Left colon (tissue), 2 donors: ENCODE results near the gene MRPS2. TPM values are rescaled to one million over a fixed set of nuclear protein-coding genes. Genes with fewer than 3 reads are reported as not detected.
"Not testable (repeated sequence)": the region's sequence is repeated elsewhere in the genome, so short reads cannot be mapped to it uniquely, and the experiment has no call there.

Source experiments
- ATAC-seq: fragments of 200-7000 bp; cut with Tn5 transposase; one replicate; pipeline ENCODE4 v1.9.1; 2020; ENCODE audit warnings: mild to moderate bottlenecking, moderate library complexity
- DNase-seq, 2 donors: peaks; one replicate each; pipeline ENCODE4 v3.0.0-alpha.2; 2020
- intact Hi-C, 2 donors: fragments of 100-400 bp; cut with DNase I in 1 of 2; cut with micrococcal nuclease in 1 of 2; formaldehyde crosslinking; loops; one replicate each; pipeline versions ENCODE4 v1.11.2 to v1.14.0; 2022; cut with DNase I, micrococcal nuclease
- total RNA-seq, 2 donors: library from RNA; stranded (reverse); fragmentation: NEBNext Ultra II Directional; extraction: Animal tissue kit (Norgen Biotek cat#: 25700); gene quantifications; one replicate each; pipeline ENCODE4 v1.2.1, GENCODE V29; 2021
- donor health status: DM: no; HTN: no; CAD: no.
- donor health status: DM: yes; HTN: yes; CAD: no.

The MRPS2 gene
- total RNA-seq, 2 donors from 2014 or later, result 25.4 to 35.3 TPM

DNA sequence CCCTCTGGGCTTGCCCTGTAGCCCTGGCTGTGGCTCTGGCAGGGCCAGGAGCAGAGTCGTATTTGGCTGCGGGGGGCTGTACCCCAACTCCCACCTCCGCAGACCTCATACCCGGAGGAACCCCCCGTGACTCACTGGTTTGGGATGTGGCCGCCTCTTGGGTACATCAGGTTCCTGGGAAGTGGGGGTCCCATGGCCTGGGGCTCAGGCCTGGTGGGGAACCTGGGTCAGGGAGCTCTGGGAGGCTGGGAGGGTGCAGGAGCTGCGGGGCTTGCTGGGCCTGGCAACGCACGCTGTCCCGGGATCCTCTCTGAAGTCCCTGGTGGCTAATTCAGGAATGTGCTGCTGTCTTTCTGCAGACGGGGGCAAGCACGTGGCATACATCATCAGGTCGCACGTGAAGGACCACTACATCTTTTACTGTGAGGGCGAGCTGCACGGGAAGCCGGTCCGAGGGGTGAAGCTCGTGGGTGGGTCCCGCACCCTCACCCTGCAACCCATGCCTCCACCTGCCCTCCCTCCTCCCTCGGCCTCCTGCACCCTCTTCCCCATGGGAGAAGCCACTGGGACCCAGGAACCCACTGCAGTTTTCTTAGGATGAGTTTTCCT, 23.1 kb downstream of the MRPS2 start:
- intact Hi-C loops, result no loop called here
- ATAC-seq, result no peak
- DNase-seq, result no peak

DNA sequence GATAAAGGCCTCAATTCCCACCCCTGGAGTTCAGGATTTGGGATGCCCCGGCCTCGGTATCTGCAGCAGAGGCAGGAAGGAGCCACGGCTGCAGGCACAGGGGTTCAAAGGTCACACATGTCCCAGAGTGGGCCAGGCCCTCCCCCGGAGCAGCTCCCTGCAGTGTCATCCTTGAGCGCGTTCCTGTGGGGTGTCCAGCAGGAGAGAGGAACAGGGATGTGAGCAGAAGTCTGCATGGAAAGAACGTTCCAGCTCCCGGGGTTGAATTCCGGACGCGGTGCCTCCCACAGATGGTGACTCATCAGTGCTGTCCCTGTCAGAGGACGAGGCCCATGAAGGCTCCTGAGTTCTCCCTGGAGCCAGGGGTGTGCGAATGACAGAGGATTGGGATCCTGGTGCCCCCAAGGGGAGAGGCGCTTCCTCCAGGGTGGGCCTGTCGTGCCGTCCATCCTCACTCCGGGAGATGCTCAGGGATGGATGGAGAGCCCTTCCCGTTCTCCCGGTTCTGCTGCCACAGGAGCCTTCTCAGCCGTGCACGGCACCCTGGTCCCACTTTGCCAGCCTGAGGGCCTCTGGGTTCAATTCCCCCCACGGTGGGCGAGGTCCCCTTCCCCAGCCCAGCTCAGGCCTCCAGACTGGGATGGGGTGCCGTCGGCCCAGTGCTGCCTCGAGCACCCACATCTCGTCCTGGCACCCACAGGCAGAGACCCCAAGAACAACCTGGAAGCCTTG, 23.8 kb downstream of the MRPS2 start:
- DNase-seq (no peak), ATAC-seq (no peak)
- intact Hi-C loops, result no loop called here

DNA sequence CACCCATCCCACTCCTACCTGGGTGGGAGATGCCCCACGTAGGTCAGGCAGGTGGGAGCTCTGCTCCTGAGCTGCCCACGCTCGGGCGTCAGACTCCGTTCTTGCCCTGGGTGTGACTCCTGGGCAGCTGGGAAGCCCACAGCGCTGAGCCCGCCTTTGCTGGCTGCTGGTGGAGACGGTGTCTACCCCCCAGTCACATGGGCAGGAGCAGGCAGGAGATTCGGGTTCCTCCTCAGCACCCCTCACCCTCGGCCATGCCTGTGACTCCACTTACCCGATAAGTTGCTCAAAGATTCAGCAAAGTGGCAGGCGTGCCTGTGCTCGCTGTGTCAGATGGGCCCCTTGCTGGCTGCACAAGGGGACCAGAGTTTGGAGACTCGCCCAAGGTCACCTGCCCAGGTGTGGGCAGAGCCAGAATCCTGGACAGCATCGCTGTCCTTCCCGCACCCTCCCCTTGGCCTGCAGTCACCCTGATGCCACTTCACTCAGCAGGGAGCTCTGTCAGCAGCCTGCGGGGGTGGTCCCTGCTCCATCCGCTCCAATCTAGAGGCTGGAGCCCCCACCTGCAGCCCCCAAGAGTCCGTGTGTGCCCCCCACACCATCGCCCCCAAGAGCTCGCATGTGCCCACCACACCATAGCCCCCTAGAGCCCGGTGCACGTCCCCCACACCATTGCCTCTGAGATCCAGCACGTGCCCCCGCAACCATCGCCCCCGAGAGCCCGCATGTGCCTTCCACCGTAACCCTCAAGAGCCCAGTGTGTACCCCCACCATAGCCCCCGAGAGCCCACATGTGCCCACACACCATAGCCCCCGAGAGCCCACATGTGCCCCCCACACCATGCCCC, 25.0 kb downstream of the MRPS2 start:
- intact Hi-C loops, result no loop called here
- ATAC-seq, result no peak
- DNase-seq, result no peak

DNA sequence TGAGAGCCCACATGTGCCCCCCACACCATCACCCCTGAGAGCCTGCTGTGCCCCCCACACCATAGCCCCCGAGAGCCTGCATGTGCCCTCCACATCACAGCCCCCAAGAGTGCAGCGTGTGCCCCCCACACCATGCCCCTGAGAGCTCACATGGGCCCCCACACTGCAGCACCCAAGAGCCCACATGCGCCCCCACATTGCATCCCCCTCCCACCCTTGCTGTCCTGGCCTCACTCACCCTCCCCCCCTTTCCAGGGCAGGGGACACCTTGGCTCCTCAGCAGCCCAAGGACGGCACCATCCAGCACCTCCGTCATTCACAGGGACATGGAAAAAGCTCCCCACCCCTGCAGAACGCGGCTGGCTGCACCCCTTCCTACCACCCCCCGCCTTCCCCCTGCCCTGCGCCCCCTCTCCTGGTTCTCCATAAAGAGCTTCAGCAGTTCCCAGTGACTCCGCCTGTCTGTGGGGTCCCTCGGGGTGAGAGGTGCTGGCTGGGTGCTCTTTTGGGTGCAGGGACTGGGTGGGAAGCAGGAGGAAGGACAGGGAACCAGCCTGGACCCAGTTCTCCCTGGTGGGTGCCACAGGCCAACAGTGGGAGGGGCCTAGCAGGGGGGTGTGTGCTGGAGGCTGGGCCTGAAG, 25.7 kb downstream of the MRPS2 start:
- intact Hi-C loops, result no loop called here
- ATAC-seq, result no peak

DNA sequence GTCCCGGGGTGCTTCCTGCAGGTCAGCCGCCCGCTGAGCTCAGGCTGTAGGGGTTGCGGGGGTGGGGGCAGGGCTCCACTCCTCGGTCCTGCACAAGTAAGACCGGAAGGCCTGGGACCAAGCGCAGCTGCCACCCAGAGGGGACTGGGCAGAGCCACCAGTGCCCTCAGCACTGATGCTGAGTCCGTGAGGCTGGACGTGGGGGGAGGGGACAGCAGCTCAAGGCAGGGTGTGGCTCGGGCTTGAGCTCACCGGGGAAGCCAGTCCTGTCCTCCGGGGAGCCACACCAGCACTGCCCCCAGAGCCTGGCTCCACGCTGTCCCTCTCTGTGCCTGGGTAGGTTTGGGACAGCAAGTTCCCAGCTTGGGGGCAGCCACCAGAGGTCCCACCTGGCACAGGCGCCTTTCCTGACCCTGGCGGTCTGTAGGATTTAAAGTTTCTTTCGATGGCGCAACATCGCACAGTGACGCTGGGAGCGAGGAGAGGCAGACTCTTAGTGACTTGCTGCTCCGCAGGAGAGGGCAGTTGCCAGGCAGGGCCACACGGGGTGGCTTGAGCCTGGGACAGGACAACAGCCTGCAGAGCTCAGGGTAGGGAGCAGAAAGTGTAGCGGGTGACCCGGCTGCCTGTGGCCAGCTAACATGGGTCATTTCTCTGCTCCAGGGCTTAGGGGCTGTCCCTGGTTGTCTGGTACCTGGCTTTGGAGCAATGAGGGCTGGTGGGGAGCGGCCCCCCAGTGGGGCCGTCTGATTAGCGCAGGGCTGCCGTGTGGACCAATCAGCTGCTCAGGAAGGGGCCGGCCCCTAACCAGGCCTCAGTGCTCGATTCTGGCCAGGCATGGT, 26.5 kb downstream of the MRPS2 start:
- ATAC-seq, result no peak
- intact Hi-C loops, result no loop called here

More for the DNA sequence above, 25.7 kb downstream of the MRPS2 start:
- no peak for DNase-seq

DNA sequence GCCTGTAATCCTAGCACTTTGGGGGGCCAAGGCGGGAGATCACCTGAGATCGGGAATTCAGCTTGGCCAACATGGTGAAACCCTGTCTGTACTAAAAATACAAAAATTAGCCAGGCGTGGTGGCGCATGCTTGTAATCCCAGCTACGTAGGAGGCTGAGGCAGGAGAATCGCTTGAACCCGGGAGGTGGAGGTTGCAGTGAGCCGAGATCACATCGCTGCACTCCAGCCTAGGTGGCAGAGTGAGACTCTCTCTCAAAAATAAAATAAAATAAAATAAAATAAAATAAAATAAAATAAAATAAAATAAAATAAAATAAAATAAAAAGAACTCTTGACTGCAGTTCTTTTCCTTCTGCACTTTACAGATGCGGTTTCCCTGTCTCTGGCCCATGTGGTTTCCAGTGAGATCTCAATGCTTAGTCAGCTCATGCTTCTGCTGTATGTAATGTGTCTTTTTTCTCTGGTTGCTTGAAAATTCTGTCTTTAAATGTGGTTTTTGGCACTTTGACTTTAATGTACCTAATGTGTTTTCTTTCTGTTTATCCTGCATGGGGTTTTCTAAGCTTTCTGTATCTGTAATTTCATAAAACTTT, 28.5 kb downstream of the MRPS2 start:
- DNase-seq, intact Hi-C loops, ATAC-seq: not testable (repeated sequence)

More for the DNA sequence above, 26.5 kb downstream of the MRPS2 start:
- no peak for DNase-seq

DNA sequence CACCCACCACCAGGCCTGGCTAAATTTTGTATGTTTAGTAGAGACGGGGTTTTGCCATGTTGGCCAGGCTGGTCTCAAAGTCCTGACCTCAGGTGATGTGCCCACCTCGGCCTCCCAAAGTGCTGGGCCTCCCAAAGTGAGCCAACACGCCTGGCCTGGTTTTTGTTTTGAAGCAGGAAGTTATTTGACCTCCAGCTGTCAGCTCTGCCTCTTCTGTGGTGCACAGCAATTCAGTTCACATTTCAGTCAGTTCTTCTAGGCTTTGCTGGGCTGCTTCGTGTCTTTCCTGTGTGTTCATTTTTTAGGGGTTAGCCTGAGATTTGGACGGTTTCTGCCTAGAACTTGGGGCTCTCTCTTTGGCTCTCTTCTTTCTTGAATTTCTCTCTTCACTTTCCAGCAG, 29.7 kb downstream of the MRPS2 start:
- intact Hi-C loops, result no loop called here
- DNase-seq, result no peak
- ATAC-seq, result no peak

DNA sequence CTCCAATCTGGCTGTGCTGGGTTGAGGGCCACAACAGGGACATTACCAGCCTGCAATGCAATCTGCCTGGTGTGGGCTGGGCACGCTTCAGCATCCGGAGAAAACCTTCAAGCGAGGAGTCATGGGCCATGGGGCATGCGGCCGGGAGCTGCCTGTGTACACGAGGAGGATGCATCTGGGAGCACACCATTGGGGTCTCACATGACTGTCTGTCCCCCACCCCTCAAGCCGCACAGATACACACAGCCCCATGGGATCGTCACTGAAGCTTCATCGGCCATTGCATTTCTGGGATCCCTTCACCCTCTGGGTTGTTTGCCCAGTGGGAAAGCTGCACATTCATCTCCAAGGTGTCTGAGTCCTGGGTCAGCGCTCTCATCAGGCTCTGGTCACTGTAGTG, 30.6 kb downstream of the MRPS2 start:
- intact Hi-C loops, result no loop called here
- no peak for DNase-seq
- no peak for ATAC-seq

DNA sequence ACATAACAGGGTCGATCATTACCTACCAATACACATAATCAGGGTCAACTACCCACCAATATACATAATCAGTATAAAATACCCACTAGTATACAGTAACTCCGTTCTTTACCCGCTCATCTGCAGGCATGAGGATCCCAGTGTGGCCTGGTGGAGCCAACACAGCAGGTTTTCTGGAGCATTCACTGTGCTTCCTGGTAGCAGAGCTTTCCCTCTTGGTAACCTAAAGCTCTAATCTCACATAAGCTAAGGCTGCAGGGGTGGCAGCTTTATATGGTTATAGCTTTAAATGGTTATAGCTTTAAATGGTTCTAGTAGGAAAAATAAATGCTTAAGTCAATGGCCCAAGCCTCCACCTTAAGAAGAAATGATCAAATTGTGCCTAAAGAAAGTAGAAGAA, 32.6 kb downstream of the MRPS2 start:
- intact Hi-C loops, result no loop called here
- no peak for ATAC-seq
- DNase-seq, result no peak

DNA sequence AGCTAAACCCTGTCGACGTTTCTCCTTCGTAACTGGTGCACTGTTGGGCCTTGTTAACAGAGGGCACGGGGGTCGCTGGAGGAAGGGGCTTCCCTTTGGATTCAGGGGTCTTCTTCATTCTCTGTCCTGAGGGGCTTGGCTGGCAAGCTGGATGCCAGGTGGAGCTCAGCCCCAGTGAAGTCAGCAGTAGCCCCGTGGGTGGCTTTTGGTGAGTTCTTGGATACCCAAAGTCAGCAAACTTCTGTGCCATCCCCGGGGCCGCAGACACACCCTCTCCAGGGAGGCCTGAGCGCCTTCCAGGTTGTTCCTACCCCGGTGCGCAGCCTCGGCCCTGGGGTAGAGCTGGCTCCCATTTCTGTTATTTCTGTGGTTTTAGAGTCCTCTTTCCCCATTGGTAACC, 33.2 kb downstream of the MRPS2 start:
- DNase-seq, result no peak
- ATAC-seq, result no peak
- intact Hi-C loops, result no loop called here

DNA sequence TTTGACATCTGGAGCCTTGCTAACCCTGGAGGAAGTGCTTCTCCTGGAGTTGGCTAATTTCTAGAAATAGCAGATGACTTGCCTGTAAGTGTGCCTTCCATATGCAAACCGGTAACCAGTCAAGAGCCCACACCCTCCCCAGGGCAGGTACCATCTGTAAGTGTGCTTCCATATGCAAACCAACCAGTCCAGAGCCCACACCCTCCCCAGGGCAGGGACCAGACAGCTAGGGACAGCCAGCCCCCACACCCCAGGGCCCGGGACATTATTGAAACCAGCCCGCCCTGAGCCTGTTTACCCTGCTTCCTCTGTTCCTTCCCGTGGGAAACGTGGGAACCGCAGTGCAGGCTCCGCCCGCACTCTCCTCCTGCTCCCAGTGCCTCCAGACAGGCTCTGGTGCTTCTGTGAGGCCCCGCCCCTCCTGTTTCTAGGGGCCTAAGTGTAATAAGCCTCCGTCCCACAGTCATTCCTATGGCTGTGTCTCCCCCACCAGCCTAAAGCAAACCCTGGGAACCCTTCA, 33.8 kb downstream of the MRPS2 start:
- intact Hi-C loops, DNase-seq: not testable (repeated sequence)
- ATAC-seq, result peak; percentile 46

DNA sequence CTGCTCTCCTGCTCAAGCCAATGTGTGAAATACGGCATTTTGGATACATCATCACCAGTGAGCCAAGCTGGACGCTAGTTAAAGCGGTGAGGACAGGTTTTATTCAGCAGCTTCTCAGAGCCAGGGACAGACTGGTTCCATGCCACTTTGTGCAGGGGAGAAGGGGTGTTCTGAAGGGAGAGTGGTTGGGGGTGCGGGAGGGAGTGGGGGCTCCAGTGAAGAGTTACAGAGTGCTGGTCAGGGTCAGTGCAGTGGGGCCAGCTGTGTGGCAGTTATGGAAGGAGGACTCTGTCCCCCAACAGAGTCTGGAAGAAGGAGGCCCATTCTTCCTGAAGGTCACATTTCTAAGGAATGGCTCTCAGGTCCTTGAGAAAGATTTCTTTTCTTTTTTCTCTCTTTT, 34.3 kb downstream of the MRPS2 start:
- intact Hi-C loops, DNase-seq, ATAC-seq: not testable (repeated sequence)

DNA sequence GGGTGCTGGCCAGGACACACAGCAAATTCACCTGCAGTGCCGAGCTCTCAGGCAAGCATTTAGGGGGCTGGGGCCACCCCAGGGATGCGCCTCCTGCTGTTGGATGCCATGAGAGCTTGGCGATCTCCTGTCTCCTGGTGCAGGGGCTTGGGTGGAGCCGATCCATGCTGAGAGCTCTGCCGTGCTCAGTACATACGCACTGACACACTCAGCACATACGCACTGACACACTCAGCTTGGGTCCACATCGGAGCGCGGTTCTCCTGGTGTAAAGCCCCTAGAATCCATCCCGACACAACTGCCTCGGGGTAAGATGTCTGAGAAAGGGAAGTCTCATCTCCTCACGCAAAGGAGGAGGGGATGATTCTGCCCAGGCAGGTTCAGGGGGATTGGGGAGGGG, 35.1 kb downstream of the MRPS2 start:
- ATAC-seq, DNase-seq, intact Hi-C loops: not testable (repeated sequence)

DNA sequence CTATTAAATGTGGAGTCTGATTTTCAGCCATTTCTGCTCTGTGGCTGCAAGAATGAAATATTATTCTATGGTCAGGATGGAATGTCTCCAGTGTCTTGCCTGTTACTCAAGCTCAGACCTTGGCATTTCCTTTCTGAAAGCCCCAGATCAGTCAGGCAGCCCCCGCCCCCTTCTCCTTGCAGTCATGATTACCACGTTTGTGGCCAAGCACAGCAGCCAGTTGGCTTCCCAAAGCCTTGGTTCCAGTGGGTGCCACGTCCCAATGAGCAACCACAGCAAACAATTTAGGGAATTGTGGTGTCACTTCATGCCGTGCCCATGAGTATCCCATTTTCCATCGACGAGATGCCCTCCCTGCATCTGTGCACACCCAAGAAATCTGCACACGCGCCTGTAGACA, 35.7 kb downstream of the MRPS2 start:
- DNase-seq (no peak), ATAC-seq (no peak)
- intact Hi-C loops, result no loop called here

DNA sequence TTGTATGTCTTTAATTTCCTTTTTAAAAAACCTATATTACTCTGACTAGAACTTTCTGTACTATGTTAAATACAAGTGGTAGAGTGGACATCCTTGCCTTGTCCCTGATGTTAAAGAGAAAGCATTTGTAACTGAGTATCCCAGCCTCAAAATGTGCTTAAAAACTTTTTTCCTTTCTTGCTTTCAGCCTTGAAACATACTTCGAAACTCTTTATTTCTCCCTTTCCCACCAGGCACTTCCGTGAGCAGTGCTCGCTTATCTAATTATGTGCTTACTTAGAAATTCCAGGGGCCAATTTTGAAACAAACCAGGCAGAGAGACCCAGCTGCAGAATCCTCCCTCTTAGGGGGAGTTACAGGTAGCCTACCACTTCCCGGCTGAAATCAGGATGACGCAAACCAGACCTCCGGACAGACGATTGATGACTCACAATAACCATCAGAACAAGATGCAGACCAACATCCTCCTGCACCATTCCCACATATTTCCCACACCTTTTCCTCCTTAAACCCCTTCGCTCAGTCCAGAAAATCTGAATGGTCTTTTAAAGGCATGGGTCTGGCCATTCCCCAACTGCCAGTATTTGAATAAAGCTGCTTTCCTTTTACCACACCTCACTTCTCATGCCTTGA, 42.9 kb downstream of the MRPS2 start:
- DNase-seq, ATAC-seq, intact Hi-C loops: not testable (repeated sequence)

DNA sequence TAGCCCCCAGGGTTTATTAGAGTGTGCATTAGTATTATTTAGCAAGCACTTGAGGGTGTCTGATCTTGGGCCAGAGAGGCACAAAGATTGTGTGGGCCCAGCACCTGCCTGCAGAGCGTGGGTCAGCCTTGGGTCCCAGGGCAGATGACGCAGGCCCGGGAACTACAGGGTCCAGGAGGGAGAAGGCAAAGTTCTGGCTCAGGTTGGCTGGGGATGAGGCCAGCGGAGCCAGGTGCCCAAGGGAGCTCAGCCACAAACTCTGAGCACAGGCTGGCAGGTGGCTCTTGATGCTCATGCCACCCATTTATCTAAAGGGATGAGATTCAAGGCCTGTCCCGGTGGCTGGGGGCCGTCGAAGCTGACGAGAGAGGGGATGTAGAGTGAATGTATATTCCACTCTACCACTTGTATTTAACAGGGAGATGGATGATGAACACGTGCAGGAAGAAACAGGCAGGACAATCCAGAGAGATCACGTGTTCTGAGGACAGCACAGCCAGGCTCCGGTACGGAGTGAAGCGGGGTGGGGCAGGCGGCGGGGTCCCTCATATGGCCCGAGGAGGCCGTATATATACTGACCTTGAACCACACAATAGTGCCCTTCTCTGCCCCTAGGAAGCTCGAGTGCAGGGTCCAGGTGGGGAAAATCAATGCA, 44.6 kb downstream of the MRPS2 start:
- intact Hi-C loops, result no loop called here
- DNase-seq, result no peak
- no peak for ATAC-seq

DNA sequence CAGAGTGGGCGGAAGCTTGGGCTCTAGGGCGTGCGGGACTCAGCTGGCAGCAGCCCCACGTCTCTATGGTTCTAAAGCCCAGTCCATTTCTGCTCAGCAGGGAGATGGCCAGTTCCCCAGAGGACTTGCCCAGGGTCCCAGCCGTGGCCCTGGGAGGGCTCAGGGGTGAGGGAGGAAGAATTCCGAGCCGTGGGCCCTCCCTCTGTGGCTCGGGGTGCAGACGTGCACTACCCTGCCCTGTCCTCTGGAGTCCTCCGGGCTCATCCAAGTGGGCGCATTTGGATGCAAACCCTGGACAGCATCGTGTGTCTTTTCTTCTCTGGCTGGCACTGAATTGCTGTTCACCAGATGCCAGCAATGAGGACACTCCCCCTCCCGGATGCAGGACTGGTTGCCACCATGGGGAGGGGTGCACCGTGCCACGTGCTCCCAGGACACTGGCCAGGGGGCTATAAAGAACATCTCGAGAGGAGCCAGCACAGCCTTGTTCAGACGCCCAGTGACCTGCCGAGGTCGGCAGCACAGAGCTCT, 45.2 kb downstream of the MRPS2 start, which contains the start of gene OBP2A:
Gene OBP2A, plus strand, starts transcription at position 481 of the 531 bp plus-strand sequence. CDS start 55 bp downstream, outside the sequence.
- DNase-seq, ATAC-seq: not testable (repeated sequence)

More for the DNA sequence above, 45.2 kb downstream of the MRPS2 start, which contains the start of gene OBP2A:
- intact Hi-C loops, result not testable (repeated sequence)
